Neural cell (in vitro differentiated cells): ENCODE results near the gene ZMAT5. TPM values are rescaled to one million over a fixed set of nuclear protein-coding genes. Genes with fewer than 3 reads are reported as not detected.

Experiments used
- H2AFZ ChIP-seq: fragments of 200-600, 300-800 bp; sonication (generic), shearing (Covaris generic); 2 replicates; pipeline ENCODE4 v1.6.0; 2014; ENCODE audit warnings: low read depth, mild to moderate bottlenecking, antibody characterized with exemption, low read length, moderate library complexity
- H3F3A ChIP-seq: fragments of 200-600 bp; shearing (Covaris generic); 2 replicates; pipeline ENCODE4 v1.6.1; 2016; ENCODE audit warnings: mild to moderate bottlenecking, moderate library complexity, mixed read lengths, antibody characterized with exemption, low read length; ENCODE audit not compliant: insufficient read depth, poor library complexity, severe bottlenecking
- H3K27ac ChIP-seq: fragments of 200-600, 300-800 bp; sonication (generic), shearing (Covaris generic); 2 replicates; pipeline ENCODE4 v1.5.1; 2014; ENCODE audit warnings: mild to moderate bottlenecking, low read length, moderate library complexity
- H3K27me3 ChIP-seq: fragments of 300-800, 200-600 bp; sonication (generic), shearing (Covaris generic); 2 replicates; pipeline ENCODE4 v1.6.0; 2014; ENCODE audit warnings: mild to moderate bottlenecking, low read depth, low read length, moderate library complexity; ENCODE audit not compliant: insufficient read depth
- H3K36me3 ChIP-seq: fragments of 300-800, 200-600 bp; sonication (generic), shearing (Covaris generic); 2 replicates; pipeline ENCODE4 v1.5.1; 2014; ENCODE audit warnings: mild to moderate bottlenecking, antibody characterized with exemption, low read length, moderate library complexity; ENCODE audit not compliant: insufficient read depth
- H3K4me2 ChIP-seq: fragments of 300-800, 200-600 bp; sonication (generic), shearing (Covaris generic); 2 replicates; pipeline ENCODE4 v1.6.0; 2014; ENCODE audit warnings: mild to moderate bottlenecking, low read length
- H3K4me3 ChIP-seq: fragments of 300-800, 200-600 bp; sonication (generic), shearing (Covaris generic); 2 replicates; pipeline ENCODE4 v1.5.1; 2014; ENCODE audit warnings: mild to moderate bottlenecking, low read length, moderate library complexity
- H3K79me2 ChIP-seq: fragments of 200-600 bp; shearing (Covaris generic); replicated peaks from 2 replicates; pipeline ENCODE4 v1.6.0; 2014; ENCODE audit warnings: mild to moderate bottlenecking, low read length, moderate library complexity; ENCODE audit not compliant: insufficient read depth
- H3K9ac ChIP-seq: fragments of 300-800, 200-600 bp; sonication (generic), shearing (Covaris generic); 2 replicates; pipeline ENCODE4 v1.6.1; 2016; ENCODE audit warnings: mild to moderate bottlenecking, low read length, mixed read lengths
- H3K9me2 ChIP-seq: fragments of 200-600 bp; shearing (Covaris generic); 2 replicates; pipeline ENCODE4 v1.6.1; 2016; ENCODE audit warnings: mild to moderate bottlenecking, low read length, mixed read lengths; ENCODE audit not compliant: insufficient read depth
- H3K9me3 ChIP-seq: fragments of 200-600, 300-800 bp; sonication (generic), shearing (Covaris generic); 2 replicates; pipeline ENCODE4 v1.6.1; 2016; ENCODE audit warnings: mild to moderate bottlenecking, mixed run types, low read length, moderate library complexity, mixed read lengths
- H4K20me1 ChIP-seq: fragments of 200-600 bp; shearing (Covaris generic); 2 replicates; pipeline ENCODE4 v1.6.1; 2016; ENCODE audit warnings: mild to moderate bottlenecking, mixed run types; ENCODE audit not compliant: insufficient read depth
- CTCF ChIP-seq: fragments of 450-650 bp; IDR thresholded peaks from 2 replicates; pipeline ENCODE4 v1.5.1; 2014; ENCODE audit warnings: antibody characterized with exemption, mild to moderate bottlenecking, moderate library complexity; ENCODE audit not compliant: poor library complexity, severe bottlenecking
- EP300 ChIP-seq: fragments of 450-650 bp; conservative IDR thresholded peaks from 2 replicates; pipeline ENCODE4 v1.6.1; 2014; ENCODE audit warnings: antibody characterized with exemption, mild to moderate bottlenecking, moderate library complexity; ENCODE audit not compliant: poor library complexity, severe bottlenecking
- EZH2 ChIP-seq: fragments of 200-600, 300-800 bp; shearing (Covaris generic), sonication (generic); IDR thresholded peaks from 2 replicates; pipeline ENCODE4 v1.6.1; 2014; ENCODE audit warnings: antibody characterized with exemption, low read length, borderline replicate concordance, mild to moderate bottlenecking; ENCODE audit not compliant: insufficient read depth, poor library complexity, severe bottlenecking
- MXI1 ChIP-seq: fragments of 450-650 bp; conservative IDR thresholded peaks from 2 replicates; pipeline ENCODE4 v1.6.1; 2014; ENCODE audit warnings: antibody characterized with exemption, mild to moderate bottlenecking; ENCODE audit not compliant: poor library complexity, severe bottlenecking
- POLR2AphosphoS5 ChIP-seq: IDR thresholded peaks from 2 replicates; pipeline ENCODE4 v1.6.1; 2012
- RAD21 ChIP-seq: fragments of 450-650 bp; conservative IDR thresholded peaks from 2 replicates; pipeline ENCODE4 v1.6.1; 2014; ENCODE audit warnings: antibody characterized with exemption, mild to moderate bottlenecking, moderate library complexity
- SMC3 ChIP-seq: fragments of 450-650 bp; conservative IDR thresholded peaks from 2 replicates; pipeline ENCODE4 v1.6.1; 2014; ENCODE audit warnings: antibody characterized with exemption, mild to moderate bottlenecking, moderate library complexity; ENCODE audit not compliant: poor library complexity
- TAF1 ChIP-seq: IDR thresholded peaks from 2 replicates; pipeline ENCODE4 v1.6.1; 2012; ENCODE audit warnings: low read depth
- polyA plus RNA-seq: library from polyadenylated mRNA; depleted of rRNA; stranded (reverse); fragments of >200 nt; gene quantifications from 2 replicates; pipeline ENCODE4 v1.2.3, GENCODE V29; 2014
- TF ChIP-seq, protein P1 (sequence below): IDR thresholded peaks from 2 replicates; pipeline ENCODE4 v1.6.1; 2012; ENCODE audit warnings: borderline replicate concordance

ZMAT5 gene
- polyA plus RNA-seq, 1 donor from 2014 or later = 54.9 TPM

DNA sequence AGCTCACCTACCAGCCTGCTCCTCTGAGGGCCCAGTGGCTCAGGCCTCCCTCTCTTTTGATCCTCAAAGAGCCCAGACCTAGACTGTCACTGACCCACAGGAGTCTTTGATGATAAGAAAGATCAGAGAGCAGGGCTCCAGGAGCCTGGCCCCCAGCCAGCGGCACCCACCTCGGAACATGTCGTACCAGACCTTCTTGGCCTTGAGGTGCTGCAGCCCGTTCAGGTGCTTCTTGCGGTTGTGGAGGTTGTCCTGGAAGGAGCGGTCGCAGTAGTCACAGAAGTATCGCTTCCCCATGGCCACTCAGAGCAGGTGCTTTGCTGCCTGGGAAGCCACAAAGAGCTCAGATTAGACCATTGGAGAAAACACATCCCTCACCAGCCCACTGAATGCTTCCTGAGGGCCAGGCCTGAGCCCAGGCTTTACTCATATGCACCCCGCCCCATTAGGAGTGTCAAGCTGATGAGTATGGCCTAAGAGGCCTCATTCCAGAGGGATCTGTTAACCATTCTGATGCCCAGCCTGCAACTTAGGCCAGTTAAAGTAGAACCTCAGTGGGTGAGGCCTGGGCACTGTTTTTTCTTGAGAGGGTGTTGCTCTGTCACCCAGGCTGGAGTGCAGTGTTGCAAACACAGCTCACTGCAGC, 18.4 kb downstream of the ZMAT5 start:
- Histone ChIP-seq H2AFZ (no peak overlapping the region), H3F3A (no peaks in the 10 kb centered on the region), H3K79me2 (no peaks in the 10 kb centered on the region), H3K4me2 (no peak overlapping the region), H3K9ac (no peak overlapping the region), H3K9me3 (no peaks in the 10 kb centered on the region), H3K27ac (no peak overlapping the region), H3K27me3 (no peaks in the 10 kb centered on the region), H4K20me1 (no peaks in the 10 kb centered on the region), H3K4me3 (no peak overlapping the region), H3K36me3 (no peaks in the 10 kb centered on the region), H3K9me2 (no peaks in the 10 kb centered on the region)
- no peak for TF ChIP-seq SMC3
- TF ChIP-seq, protein P1, sequence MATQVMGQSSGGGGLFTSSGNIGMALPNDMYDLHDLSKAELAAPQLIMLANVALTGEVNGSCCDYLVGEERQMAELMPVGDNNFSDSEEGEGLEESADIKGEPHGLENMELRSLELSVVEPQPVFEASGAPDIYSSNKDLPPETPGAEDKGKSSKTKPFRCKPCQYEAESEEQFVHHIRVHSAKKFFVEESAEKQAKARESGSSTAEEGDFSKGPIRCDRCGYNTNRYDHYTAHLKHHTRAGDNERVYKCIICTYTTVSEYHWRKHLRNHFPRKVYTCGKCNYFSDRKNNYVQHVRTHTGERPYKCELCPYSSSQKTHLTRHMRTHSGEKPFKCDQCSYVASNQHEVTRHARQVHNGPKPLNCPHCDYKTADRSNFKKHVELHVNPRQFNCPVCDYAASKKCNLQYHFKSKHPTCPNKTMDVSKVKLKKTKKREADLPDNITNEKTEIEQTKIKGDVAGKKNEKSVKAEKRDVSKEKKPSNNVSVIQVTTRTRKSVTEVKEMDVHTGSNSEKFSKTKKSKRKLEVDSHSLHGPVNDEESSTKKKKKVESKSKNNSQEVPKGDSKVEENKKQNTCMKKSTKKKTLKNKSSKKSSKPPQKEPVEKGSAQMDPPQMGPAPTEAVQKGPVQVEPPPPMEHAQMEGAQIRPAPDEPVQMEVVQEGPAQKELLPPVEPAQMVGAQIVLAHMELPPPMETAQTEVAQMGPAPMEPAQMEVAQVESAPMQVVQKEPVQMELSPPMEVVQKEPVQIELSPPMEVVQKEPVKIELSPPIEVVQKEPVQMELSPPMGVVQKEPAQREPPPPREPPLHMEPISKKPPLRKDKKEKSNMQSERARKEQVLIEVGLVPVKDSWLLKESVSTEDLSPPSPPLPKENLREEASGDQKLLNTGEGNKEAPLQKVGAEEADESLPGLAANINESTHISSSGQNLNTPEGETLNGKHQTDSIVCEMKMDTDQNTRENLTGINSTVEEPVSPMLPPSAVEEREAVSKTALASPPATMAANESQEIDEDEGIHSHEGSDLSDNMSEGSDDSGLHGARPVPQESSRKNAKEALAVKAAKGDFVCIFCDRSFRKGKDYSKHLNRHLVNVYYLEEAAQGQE = no peak
- TF ChIP-seq RAD21 = no peak
- no peak for TF ChIP-seq CTCF
- no peak for TF ChIP-seq TAF1
- TF ChIP-seq POLR2AphosphoS5 = no peak
- TF ChIP-seq EP300 = no peak
- TF ChIP-seq EZH2 = no peak
- TF ChIP-seq MXI1 = no peak

- TF ChIP-seq EZH2 = no peak
- TF ChIP-seq EP300 = no peak
- no peak overlapping the region for H3K4me2 ChIP-seq
These were observed 19.0 kb downstream of the ZMAT5 start for GRCh38 chr22:29747832-29748231.

DNA sequence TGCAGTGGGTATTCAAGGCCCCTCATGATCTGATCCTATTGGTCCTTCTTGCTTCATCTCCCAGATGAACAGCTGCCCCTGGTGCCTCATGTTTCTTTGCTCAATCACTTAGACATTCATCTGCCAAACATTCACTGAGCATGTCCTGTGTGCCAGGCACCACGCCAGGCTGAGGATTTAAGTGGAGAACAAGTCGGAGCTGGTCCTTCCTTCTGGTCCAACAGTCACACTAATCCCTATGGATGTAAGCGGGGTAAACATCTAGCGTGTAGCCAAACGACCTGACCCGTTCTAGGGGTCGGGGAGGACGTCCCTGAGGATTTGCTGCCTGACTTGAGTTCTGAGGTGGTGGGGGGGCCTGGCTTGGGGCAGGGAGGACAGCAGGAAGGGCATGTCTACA, 21.9 kb downstream of the ZMAT5 start:
- Histone ChIP-seq H4K20me1 (no peaks in the 10 kb centered on the region), H3K27ac (no peak overlapping the region), H3K9me2 (no peaks in the 10 kb centered on the region), H3K9me3 (no peaks in the 10 kb centered on the region), H3K9ac (no peak overlapping the region), H3K36me3 (no peaks in the 10 kb centered on the region), H3F3A (no peaks in the 10 kb centered on the region), H3K4me3 (no peak overlapping the region), H3K79me2 (no peaks in the 10 kb centered on the region), H2AFZ (no peak overlapping the region), H3K27me3 (no peaks in the 10 kb centered on the region), H3K4me2 (no peak overlapping the region)
- no peak for TF ChIP-seq POLR2AphosphoS5
- TF ChIP-seq, protein P1 = no peak
- no peak for TF ChIP-seq CTCF
- no peak for TF ChIP-seq TAF1
- no peak for TF ChIP-seq MXI1
- no peak for TF ChIP-seq RAD21
- no peak for TF ChIP-seq EZH2
- TF ChIP-seq SMC3 = no peak
- no peak for TF ChIP-seq EP300

More at GRCh38 chr22:29747832-29748231, 19.0 kb downstream of the ZMAT5 start:
- Histone ChIP-seq H2AFZ (no peak overlapping the region), H3K9me3 (no peaks in the 10 kb centered on the region), H3K4me3 (no peak overlapping the region), H3K36me3 (no peaks in the 10 kb centered on the region), H3F3A (no peaks in the 10 kb centered on the region), H3K9ac (no peak overlapping the region), H3K9me2 (no peaks in the 10 kb centered on the region), H3K27ac (no peak overlapping the region), H3K27me3 (no peaks in the 10 kb centered on the region), H4K20me1 (no peaks in the 10 kb centered on the region), H3K79me2 (no peaks in the 10 kb centered on the region)
